RPMI8226 (cell line): ENCODE results near the gene MPP2.
A peak's percentile ranks its signal among the peaks of the same experiment; 100 is the strongest.
"Not testable (repeated sequence)": the region's sequence is repeated elsewhere in the genome, so short reads cannot be mapped to it uniquely, and the experiment has no call there.

Experiments used
- DNase-seq: peaks from one replicate; pipeline ENCODE4 v3.0.0-alpha.2; 2015

Gene MPP2

GRCh38 chr17:43900858-43901754, 6.2 kb downstream of the MPP2 start:
- no peak for DNase-seq

GRCh38 chr17:43900183-43900857, 7.0 kb downstream of the MPP2 start:
- DNase-seq = peak; percentile 86

GRCh38 chr17:43898446-43898845, 8.9 kb downstream of the MPP2 start:
- DNase-seq = no peak

GRCh38 chr17:43897831-43898230, 9.5 kb downstream of the MPP2 start:
- no peak for DNase-seq

- not testable (repeated sequence) for DNase-seq
Measured at GRCh38 chr17:43894494-43894893, 12.8 kb downstream of the MPP2 start.

GRCh38 chr17:43892647-43892952, 14.7 kb downstream of the MPP2 start:
- DNase-seq = no peak

GRCh38 chr17:43891851-43892646, 15.3 kb downstream of the MPP2 start:
- no peak for DNase-seq

- DNase-seq = no peak
Measured at GRCh38 chr17:43890240-43890639, 17.1 kb downstream of the MPP2 start.

- no peak for DNase-seq
Measured at GRCh38 chr17:43888548-43888947, 18.8 kb downstream of the MPP2 start.

GRCh38 chr17:43882761-43883415, 24.4 kb downstream of the MPP2 start:
- no peak for DNase-seq

- no peak for DNase-seq
Measured at GRCh38 chr17:43881758-43882505, 25.4 kb downstream of the MPP2 start.

GRCh38 chr17:43881181-43881580, 26.2 kb downstream of the MPP2 start:
- DNase-seq = no peak

GRCh38 chr17:43880420-43880991, 26.8 kb downstream of the MPP2 start:
- DNase-seq = peak; percentile 76

GRCh38 chr17:43879723-43880419, 27.5 kb downstream of the MPP2 start:
- DNase-seq = no peak

- DNase-seq = peak; percentile 75
Measured at GRCh38 chr17:43878260-43879175, 28.8 kb downstream of the MPP2 start.

- no peak for DNase-seq
Measured at GRCh38 chr17:43877451-43878155, 29.7 kb downstream of the MPP2 start.

GRCh38 chr17:43877031-43877430, 30.3 kb downstream of the MPP2 start:
- no peak for DNase-seq

GRCh38 chr17:43875476-43876147, 31.7 kb downstream of the MPP2 start:
- DNase-seq = no peak

- no peak for DNase-seq
Measured at GRCh38 chr17:43874293-43874692, 33.0 kb downstream of the MPP2 start.
